Gastrocnemius medialis (tissue), 4 donors: ENCODE data around the gene ALG10.

Experiments used
- POLR2A ChIP-seq, 2 donors: fragments of 450-650 bp; IDR thresholded peaks; one replicate each; pipeline ENCODE4 v1.6.1; 2017; ENCODE audit warnings: antibody characterized with exemption in 2 of 2, mild to moderate bottlenecking in 2 of 2, moderate library complexity in 2 of 2
- TF ChIP-seq, protein P1 (sequence below), 5 experiments: fragments of 450-650 bp in 3 of 5; fragments of 200-600 bp in 2 of 5; sonication (generic) in 2 of 5; IDR thresholded peaks in 4 of 5; conservative IDR thresholded peaks in 1 of 5; 1 replicate in 4 of 5; 2 replicates in 1 of 5; pipeline ENCODE4 v1.5.1; 2016 to 2019; ENCODE audit warnings: antibody characterized with exemption in 5 of 5, mild to moderate bottlenecking in 3 of 5, moderate library complexity in 3 of 5

- TF ChIP-seq, protein P1, sequence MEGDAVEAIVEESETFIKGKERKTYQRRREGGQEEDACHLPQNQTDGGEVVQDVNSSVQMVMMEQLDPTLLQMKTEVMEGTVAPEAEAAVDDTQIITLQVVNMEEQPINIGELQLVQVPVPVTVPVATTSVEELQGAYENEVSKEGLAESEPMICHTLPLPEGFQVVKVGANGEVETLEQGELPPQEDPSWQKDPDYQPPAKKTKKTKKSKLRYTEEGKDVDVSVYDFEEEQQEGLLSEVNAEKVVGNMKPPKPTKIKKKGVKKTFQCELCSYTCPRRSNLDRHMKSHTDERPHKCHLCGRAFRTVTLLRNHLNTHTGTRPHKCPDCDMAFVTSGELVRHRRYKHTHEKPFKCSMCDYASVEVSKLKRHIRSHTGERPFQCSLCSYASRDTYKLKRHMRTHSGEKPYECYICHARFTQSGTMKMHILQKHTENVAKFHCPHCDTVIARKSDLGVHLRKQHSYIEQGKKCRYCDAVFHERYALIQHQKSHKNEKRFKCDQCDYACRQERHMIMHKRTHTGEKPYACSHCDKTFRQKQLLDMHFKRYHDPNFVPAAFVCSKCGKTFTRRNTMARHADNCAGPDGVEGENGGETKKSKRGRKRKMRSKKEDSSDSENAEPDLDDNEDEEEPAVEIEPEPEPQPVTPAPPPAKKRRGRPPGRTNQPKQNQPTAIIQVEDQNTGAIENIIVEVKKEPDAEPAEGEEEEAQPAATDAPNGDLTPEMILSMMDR (IDR thresholded peaks at IDR 0.05 in 4 of 5, conservative IDR thresholded peaks at IDR 0.05 in 1 of 5), result no peak
- TF ChIP-seq POLR2A (IDR thresholded peaks at IDR 0.05), result no peak
Observed at GRCh38 chr12:33988197-33988805, 34.0 kb upstream of the ALG10 start.
